Skeletal muscle satellite cell (primary cell): Measurements from ENCODE around the gene MAGI2.

Experiments
- H3K27me3 ChIP-seq: 2 replicates; pipeline ENCODE4 v1.7.0; 2013; ENCODE audit warnings: low read length; ENCODE audit not compliant: control insufficient read depth, insufficient read depth
- H3K36me3 ChIP-seq: 2 replicates; pipeline ENCODE4 v1.7.0; 2013; ENCODE audit warnings: mild to moderate bottlenecking, control low read depth, low read length; ENCODE audit not compliant: insufficient read depth
- H3K4me1 ChIP-seq: 2 replicates; pipeline ENCODE4 v1.7.0; 2013; ENCODE audit warnings: low read length; ENCODE audit not compliant: control insufficient read depth, insufficient read depth
- H3K4me2 ChIP-seq: 2 replicates; pipeline ENCODE4 v1.7.0; 2013; ENCODE audit warnings: mild to moderate bottlenecking, low read length
- H3K4me3 ChIP-seq: 2 replicates; pipeline ENCODE4 v1.7.0; 2013; ENCODE audit warnings: low read length
- H3K9ac ChIP-seq: 2 replicates; pipeline ENCODE4 v1.7.0; 2013; ENCODE audit warnings: mild to moderate bottlenecking, low read depth, low read length, moderate library complexity
- H3K9me3 ChIP-seq: replicated peaks from 2 replicates; pipeline ENCODE4 v1.7.0; 2013; ENCODE audit warnings: mild to moderate bottlenecking, control low read depth, low read length

MAGI2 gene

GRCh38 chr7:78751253-78751652, 702.2 kb downstream of the MAGI2 start:
- Histone ChIP-seq H3K9me3 (no peaks in the 10 kb centered on the region), H3K4me2 (no peak overlapping the region), H3K9ac (no peak overlapping the region), H3K4me3 (no peak overlapping the region), H3K4me1 (no peaks in the 10 kb centered on the region), H3K27me3 (no peaks in the 10 kb centered on the region), H3K36me3 (no peaks in the 10 kb centered on the region)

GRCh38 chr7:78749052-78749746, 704.3 kb downstream of the MAGI2 start:
- H3K27me3 ChIP-seq, result no peaks in the 10 kb centered on the region
- H3K4me2 ChIP-seq, result no peak overlapping the region
- H3K9ac ChIP-seq, result no peak overlapping the region
- H3K4me1 ChIP-seq, result no peaks in the 10 kb centered on the region
- no peaks in the 10 kb centered on the region for H3K9me3 ChIP-seq
- H3K36me3 ChIP-seq, result no peaks in the 10 kb centered on the region
- H3K4me3 ChIP-seq, result no peak overlapping the region

- H3K9ac ChIP-seq, result no peak overlapping the region
- H3K9me3 ChIP-seq, result no peaks in the 10 kb centered on the region
- no peak overlapping the region for H3K4me3 ChIP-seq
- no peaks in the 10 kb centered on the region for H3K27me3 ChIP-seq
- no peaks in the 10 kb centered on the region for H3K36me3 ChIP-seq
- H3K4me2 ChIP-seq, result no peak overlapping the region
- no peaks in the 10 kb centered on the region for H3K4me1 ChIP-seq
These were observed 705.9 kb downstream of the MAGI2 start for GRCh38 chr7:78747592-78747991.

GRCh38 chr7:78746301-78746700, 707.2 kb downstream of the MAGI2 start:
- no peaks in the 10 kb centered on the region for H3K36me3 ChIP-seq
- H3K4me3 ChIP-seq, result no peak overlapping the region
- no peaks in the 10 kb centered on the region for H3K4me1 ChIP-seq
- H3K9ac ChIP-seq, result no peak overlapping the region
- H3K9me3 ChIP-seq, result no peaks in the 10 kb centered on the region
- H3K27me3 ChIP-seq, result no peaks in the 10 kb centered on the region
- H3K4me2 ChIP-seq, result no peak overlapping the region

GRCh38 chr7:78742694-78743093, 710.8 kb downstream of the MAGI2 start:
- Histone ChIP-seq H3K4me3 (no peak overlapping the region), H3K27me3 (no peaks in the 10 kb centered on the region), H3K4me2 (no peak overlapping the region), H3K9ac (no peak overlapping the region), H3K4me1 (no peaks in the 10 kb centered on the region), H3K36me3 (no peaks in the 10 kb centered on the region), H3K9me3 (no peaks in the 10 kb centered on the region)

- no peak overlapping the region for H3K4me2 ChIP-seq
- H3K9me3 ChIP-seq, result no peaks in the 10 kb centered on the region
- H3K27me3 ChIP-seq, result no peaks in the 10 kb centered on the region
- H3K4me3 ChIP-seq, result no peak overlapping the region
- H3K4me1 ChIP-seq, result no peaks in the 10 kb centered on the region
- no peaks in the 10 kb centered on the region for H3K36me3 ChIP-seq
- no peak overlapping the region for H3K9ac ChIP-seq
These were observed 716.9 kb downstream of the MAGI2 start for GRCh38 chr7:78736548-78736947.

- Histone ChIP-seq H3K27me3 (no peaks in the 10 kb centered on the region), H3K4me1 (no peaks in the 10 kb centered on the region), H3K36me3 (no peaks in the 10 kb centered on the region), H3K4me2 (no peak overlapping the region), H3K9me3 (no peaks in the 10 kb centered on the region), H3K9ac (no peak overlapping the region), H3K4me3 (no peak overlapping the region)
These were observed 718.8 kb downstream of the MAGI2 start for GRCh38 chr7:78734626-78735025.

GRCh38 chr7:78720066-78720465, 733.4 kb downstream of the MAGI2 start:
- H3K4me1 ChIP-seq, result no peaks in the 10 kb centered on the region
- H3K4me2 ChIP-seq, result no peak overlapping the region
- no peak overlapping the region for H3K4me3 ChIP-seq
- no peak overlapping the region for H3K9ac ChIP-seq
- no peaks in the 10 kb centered on the region for H3K36me3 ChIP-seq
- H3K9me3 ChIP-seq, result no peaks in the 10 kb centered on the region
- H3K27me3 ChIP-seq, result no peaks in the 10 kb centered on the region

GRCh38 chr7:78718212-78718611, 735.3 kb downstream of the MAGI2 start:
- no peak overlapping the region for H3K9ac ChIP-seq
- H3K4me3 ChIP-seq, result no peak overlapping the region

GRCh38 chr7:78716876-78717275, 736.6 kb downstream of the MAGI2 start:
- no peaks in the 10 kb centered on the region for H3K9me3 ChIP-seq
- H3K36me3 ChIP-seq, result no peaks in the 10 kb centered on the region
- no peak overlapping the region for H3K4me3 ChIP-seq
- H3K9ac ChIP-seq, result no peak overlapping the region
- no peaks in the 10 kb centered on the region for H3K27me3 ChIP-seq
- H3K4me1 ChIP-seq, result no peaks in the 10 kb centered on the region
- no peak overlapping the region for H3K4me2 ChIP-seq

More at GRCh38 chr7:78718212-78718611, 735.3 kb downstream of the MAGI2 start:
- H3K36me3 ChIP-seq, result no peaks in the 10 kb centered on the region
- H3K4me1 ChIP-seq, result no peaks in the 10 kb centered on the region
- H3K9me3 ChIP-seq, result no peaks in the 10 kb centered on the region
- H3K4me2 ChIP-seq, result no peak overlapping the region
- no peaks in the 10 kb centered on the region for H3K27me3 ChIP-seq

- no peak overlapping the region for H3K9ac ChIP-seq
- no peak overlapping the region for H3K4me2 ChIP-seq
- H3K4me1 ChIP-seq, result no peaks in the 10 kb centered on the region
- H3K4me3 ChIP-seq, result no peak overlapping the region
- no peaks in the 10 kb centered on the region for H3K9me3 ChIP-seq
- H3K36me3 ChIP-seq, result no peaks in the 10 kb centered on the region
- no peaks in the 10 kb centered on the region for H3K27me3 ChIP-seq
These were observed 739.1 kb downstream of the MAGI2 start for GRCh38 chr7:78714356-78714755.

GRCh38 chr7:78712111-78712510, 741.4 kb downstream of the MAGI2 start:
- no peak overlapping the region for H3K4me3 ChIP-seq
- no peaks in the 10 kb centered on the region for H3K4me1 ChIP-seq
- H3K4me2 ChIP-seq, result no peak overlapping the region
- H3K36me3 ChIP-seq, result no peaks in the 10 kb centered on the region
- no peak overlapping the region for H3K9ac ChIP-seq
- H3K9me3 ChIP-seq, result no peaks in the 10 kb centered on the region
- no peaks in the 10 kb centered on the region for H3K27me3 ChIP-seq
